SIG-M5 treated with dmso at 0.1 percent for 504 hours (cell line): ENCODE measurements around the gene TAOK1.

Source experiments
- DNase-seq: peaks from one replicate; lab custom pipeline; 2025; ENCODE audit not compliant: unreplicated experiment; lab: John Stamatoyannopoulos, UW

TAOK1 gene

GRCh38 chr17:29581583-29582253 is 191.6 kb downstream of the TAOK1 start:
- no peak for DNase-seq

- DNase-seq: no peak
Observed at GRCh38 chr17:29582254-29582765, 192.1 kb downstream of the TAOK1 start.

GRCh38 chr17:29582772-29583171 is 192.6 kb downstream of the TAOK1 start:
- no peak for DNase-seq

GRCh38 chr17:29583324-29584248 is 193.4 kb downstream of the TAOK1 start:
- no peak for DNase-seq

GRCh38 chr17:29584452-29585079 is 194.4 kb downstream of the TAOK1 start:
- DNase-seq: no peak

- no peak for DNase-seq
Observed at GRCh38 chr17:29585080-29585751, 195.1 kb downstream of the TAOK1 start.

- DNase-seq: no peak
Observed at GRCh38 chr17:29586676-29587469, 196.7 kb downstream of the TAOK1 start.

- DNase-seq: no peak
Observed at GRCh38 chr17:29587591-29587990, 197.4 kb downstream of the TAOK1 start.

GRCh38 chr17:29588017-29588561 is 197.9 kb downstream of the TAOK1 start:
- no peak for DNase-seq

- peak; percentile 29 for DNase-seq
Observed at GRCh38 chr17:29588562-29589411, 198.6 kb downstream of the TAOK1 start.

- DNase-seq: peak; percentile 86
Observed at GRCh38 chr17:29589524-29590410, 199.6 kb downstream of the TAOK1 start, which contains the start of gene GIT1. Gene GIT1, minus strand, starts transcription at chr17:29589648. Its CDS starts 270 bp downstream, at chr17:29589378.

GRCh38 chr17:29590411-29591145 is 200.4 kb downstream of the TAOK1 start:
- no peak for DNase-seq

- DNase-seq: no peak
Observed at GRCh38 chr17:29591146-29591736, 201.1 kb downstream of the TAOK1 start.

- DNase-seq: peak; percentile 78
Observed at GRCh38 chr17:29591737-29592608, 201.8 kb downstream of the TAOK1 start.

GRCh38 chr17:29592850-29593551 is 202.8 kb downstream of the TAOK1 start, which contains the start of gene ANKRD13B:
Gene ANKRD13B, plus strand, starts transcription at chr17:29593132. Its CDS starts 490 bp downstream, at chr17:29593622.
- DNase-seq: peak; percentile 39
